Dedifferentiated amniotic fluid mesenchymal stem cell (primary cell): ENCODE data around the gene ID1.
"Not testable (repeated sequence)": the region's sequence is repeated elsewhere in the genome, so short reads cannot be mapped to it uniquely, and the experiment has no call there.

ENCODE experiments used
- DNase-seq: peaks from one replicate; pipeline ENCODE4 v3.0.0-alpha.2; 2016; ENCODE audit errors: extremely low spot score

Gene ID1

DNA sequence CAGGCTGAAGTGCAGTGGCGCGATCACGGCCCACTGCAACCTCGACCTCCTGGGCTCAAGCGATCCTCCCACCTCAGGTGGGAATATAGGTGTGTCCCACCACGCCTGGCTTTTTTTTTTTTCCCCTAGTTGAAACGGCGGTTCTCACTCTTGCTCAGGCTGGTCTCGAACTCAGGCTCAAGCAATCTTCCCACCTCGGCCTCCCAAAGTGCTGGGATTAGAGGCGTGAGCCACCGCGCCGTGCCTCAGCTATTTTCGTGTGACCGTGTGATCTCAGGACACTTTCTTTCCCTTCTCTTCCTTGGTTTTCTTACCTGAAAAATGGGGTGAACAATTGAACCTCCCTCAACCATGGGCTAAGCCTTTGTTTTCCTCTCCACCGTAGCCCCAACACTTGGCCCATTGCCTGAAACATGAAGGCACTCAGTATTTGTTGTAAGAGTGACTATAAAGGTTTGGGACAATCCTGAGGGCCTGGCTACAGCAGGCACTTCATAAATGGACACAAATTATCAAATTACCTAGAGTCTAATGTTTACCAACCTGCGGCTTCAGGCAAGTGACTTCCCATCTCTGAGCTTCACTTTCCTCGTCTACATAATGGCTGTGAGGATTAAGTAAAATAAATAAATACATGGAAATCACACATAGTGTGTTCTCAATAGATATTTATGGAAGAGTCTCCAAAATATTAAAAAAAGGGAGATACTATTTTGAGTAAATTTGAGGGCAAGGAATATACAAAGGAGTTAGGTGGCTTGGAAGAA lies 31.4 kb upstream of the ID1 start:
- no peak for DNase-seq

DNA sequence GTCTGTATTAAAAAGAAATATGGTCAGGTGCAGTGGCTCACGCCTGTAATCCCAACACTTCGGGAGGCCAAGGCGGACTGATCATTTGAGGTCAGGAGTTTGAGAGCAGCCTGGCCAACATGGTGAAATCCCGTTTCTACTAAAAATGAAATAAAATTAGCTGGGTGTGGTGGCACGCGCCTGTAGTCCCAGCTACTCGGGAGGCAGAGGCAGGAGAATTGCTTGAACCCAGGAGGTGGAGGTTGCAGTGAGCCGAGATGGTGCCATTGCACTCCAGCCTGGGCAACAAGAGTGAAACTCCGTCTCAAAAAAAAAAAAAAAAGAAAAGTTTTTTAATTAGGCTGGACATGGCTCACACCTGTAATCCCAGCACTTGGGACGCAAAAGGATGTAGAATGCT lies 30.1 kb upstream of the ID1 start:
- DNase-seq = not testable (repeated sequence)

DNA sequence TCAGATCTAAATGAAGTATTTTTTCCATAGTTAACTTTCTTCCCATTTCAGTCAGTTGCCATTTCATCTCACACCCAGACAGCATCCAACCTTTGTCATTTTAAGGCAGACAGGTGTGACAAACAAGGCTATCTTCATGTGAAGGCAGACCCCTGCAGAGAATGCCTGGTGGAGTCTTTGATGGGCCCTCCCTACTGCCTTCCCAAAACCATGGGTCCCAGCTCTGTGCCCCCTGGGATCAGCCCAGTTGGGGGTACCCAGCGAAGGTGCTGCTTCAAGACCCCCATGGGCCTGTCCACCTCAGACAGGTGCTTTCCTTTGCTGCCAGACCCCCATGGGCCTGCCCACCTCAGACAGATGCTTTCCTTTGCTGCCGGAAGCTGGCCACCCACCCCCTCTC lies 28.3 kb upstream of the ID1 start:
- DNase-seq = no peak

DNA sequence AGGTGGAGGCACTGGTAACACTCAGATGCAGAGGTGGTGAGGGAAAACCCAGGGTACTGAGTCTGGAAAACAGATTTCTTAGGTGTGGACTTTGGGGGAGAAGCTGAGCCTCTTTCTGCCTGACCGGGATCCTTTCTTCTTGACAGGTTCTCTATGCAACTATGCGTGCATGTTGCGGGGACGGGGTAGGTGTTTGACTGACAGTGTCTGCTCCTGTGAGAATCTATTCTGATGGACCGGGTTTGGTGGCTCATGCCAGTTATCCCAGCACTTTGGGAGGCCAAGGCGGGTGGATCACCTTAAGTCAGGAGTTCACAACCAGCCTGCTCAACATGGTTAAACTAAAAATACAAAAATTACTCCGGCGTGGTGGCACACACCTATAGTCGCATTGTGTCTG lies 27.9 kb upstream of the ID1 start:
- no peak for DNase-seq

DNA sequence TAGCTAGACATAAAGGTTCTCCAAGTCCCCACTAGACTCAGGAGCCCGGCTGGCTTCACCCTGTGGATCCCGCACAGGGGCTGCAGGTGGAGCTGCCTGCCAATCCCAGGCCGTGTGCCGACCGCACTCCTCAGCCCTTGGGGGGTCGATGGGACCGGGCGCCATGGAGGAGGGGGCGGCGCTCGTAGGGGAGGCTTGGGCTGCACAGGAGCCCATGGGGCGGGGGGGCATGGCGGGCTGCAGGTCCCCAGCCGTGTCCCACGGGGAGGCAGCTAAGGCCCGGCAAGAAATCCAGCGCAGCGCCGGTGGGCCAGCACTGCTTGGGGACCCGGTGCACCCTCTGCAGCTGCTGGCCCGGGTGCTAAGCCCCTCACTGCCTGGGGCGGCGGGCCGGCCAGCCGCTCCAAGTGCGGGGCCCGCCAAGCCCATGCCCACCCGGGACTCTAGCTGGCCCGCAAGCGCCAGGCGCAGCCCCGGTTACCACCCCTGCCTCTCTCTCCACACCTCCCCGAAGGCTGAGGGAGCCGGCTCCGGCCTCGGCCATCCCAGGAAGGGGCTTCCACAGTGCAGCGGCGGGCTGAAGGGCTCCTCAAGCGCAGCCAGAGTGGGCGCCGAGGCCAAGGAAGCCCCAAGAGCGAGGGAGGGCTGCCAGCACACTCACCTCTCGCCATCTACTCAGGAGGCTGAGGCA lies 26.5 kb upstream of the ID1 start:
- DNase-seq = no peak

DNA sequence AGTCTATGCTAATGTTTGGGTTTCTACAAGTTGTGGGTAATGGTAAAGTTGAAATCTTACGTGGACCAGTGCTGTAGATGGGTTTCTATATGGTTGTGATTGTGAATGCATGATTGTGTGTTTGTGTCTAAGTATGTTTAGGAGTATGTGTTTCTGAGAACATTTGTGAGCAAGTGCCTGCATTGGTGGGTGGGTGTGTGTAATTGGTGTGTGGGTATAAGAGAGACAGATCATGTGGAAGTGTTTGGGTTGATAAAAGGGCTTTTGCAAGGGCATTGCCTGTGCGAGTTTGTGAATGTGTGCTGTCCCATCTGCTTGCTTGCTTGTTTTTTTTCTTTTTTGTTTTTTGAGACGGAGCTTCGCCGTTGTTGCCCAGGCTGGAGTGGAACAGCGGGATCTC lies 25.8 kb upstream of the ID1 start:
- no peak for DNase-seq

DNA sequence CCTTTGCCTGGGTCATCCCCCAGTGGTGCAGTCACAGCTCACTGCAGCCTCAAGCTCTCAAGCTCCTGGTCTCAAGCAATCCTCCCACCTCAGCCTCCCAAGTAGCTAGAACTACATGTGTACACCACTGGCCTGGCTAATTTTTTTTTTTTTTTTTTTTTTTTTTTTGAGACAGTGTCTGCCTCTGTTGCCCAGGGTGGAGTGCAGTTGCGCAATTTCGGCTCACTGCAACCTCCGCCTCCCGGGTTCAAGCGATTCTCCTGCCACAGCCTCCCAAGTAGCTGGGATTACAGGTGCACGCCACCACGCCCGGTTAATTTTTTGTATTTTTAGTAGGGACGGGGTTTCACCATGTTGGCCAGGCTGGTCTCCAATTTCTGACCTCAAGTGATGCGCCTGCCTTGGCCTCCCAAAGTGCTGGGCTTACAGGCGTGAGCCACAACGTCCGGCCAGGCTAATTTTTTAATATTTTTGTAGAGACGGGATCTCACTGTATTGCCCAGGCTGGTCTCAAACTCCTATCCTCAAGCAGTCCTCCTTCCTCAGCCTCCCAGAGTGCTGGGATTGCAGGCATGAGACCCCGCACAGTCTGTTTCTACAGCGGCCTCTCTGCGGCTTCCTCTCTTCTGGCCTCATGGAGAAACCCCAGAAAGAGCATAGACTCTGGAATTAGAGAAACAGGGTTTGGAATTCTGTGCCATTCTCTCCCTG lies 25.0 kb upstream of the ID1 start:
- not testable (repeated sequence) for DNase-seq

DNA sequence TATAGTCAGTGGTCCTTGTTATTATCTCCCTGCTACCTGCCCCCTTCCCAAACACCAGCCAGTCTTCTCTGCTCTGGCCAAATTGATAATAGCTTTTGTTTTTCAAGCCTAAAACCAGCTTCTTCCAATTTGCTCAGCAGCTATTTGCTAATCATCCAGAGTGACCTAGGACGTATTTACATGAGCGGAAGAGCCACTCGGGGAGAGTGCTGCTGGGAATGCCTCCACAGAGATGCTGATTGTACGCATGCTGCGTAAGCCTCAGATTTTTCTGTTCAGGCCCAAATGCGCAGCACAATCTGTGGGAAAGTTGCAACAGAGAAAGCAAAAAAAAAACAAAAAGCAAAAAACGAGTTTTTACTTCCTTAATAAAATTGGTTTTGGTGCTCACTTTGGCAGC lies 24.4 kb upstream of the ID1 start:
- DNase-seq = no peak

DNA sequence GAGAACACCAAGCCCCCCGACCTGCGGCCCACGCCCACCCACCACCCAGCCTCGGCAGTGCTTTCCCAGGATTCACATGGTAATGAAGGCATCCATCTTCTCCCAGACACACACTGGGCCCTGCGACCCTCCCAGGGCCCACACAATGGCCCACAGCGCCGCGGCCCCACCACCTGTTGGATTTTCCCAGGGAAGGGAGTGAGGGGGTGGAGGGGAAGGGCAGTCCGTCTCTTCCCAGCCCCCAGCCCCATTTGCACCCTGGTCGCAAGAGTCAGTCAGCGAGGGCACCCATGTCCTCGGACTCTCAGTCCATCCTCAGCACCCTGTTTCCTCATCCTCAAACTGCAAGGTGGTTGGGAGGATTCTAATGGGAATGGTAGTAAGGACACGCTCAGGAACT lies 23.7 kb upstream of the ID1 start:
- DNase-seq = no peak

DNA sequence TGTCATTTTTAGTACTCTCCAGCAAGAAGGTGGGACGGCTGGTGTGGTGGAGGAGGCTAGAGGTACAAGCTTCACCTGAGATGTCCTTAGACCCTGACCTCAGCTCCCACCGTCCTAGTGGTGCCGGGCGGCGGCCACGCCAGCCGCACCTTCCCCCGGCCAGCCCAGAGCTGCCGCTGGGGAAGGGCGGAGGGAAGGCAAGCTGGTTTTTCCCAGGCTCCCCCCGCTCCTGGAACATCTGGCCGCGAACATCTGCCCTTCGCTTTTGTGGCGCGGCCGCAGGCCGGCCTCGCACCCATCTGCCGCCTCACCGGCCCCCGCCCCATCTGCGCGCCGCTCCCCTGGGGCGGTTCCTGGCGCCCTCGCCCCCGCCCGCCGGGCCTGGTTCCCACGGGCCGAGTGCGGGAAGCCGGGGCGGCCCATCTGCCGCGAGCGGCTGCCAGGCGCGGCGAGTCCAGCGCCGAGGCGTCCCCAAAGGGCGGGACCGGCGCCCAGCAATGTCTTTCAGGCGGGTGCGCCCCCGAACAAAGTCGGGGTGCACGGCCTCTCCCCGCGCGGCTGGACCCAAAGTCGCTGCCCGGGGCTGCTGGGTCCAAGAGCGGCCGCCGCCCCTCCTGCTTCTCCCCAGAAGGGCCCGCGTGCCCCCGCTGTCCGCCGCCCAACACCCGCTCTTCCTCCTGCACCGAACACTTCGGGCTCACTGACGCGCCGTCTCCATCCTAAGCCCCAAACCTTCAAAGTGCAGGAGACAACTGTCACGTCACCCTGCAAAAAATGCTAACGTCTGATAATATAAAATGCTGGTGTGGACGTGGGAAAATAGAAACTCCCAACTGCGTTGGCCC lies 17.3 kb upstream of the ID1 start:
- DNase-seq = no peak

DNA sequence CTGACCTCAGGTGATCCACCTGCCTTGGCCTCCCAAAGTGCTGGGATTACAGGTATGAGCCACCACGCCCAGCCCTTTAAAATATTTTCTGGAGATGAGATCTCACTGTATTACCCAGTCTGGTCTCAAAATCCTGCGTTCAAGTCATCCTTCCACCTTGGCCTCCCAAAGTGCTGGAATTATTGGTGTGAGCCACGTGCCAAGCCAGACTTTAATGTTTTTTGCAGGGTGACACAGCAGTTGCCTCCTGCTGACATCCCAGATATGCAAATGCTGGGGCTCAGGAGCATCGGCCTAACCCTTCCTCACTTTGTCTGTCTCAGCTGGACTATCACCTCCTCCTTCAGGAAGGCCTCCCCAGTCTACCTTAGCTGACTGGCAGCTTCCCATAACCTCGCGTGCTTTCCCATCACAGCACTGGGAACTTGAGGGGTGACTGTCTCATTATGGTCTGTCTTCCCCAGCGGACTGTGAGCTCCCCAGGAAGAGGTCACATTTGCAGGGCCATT lies 14.3 kb upstream of the ID1 start:
- DNase-seq = no peak

DNA sequence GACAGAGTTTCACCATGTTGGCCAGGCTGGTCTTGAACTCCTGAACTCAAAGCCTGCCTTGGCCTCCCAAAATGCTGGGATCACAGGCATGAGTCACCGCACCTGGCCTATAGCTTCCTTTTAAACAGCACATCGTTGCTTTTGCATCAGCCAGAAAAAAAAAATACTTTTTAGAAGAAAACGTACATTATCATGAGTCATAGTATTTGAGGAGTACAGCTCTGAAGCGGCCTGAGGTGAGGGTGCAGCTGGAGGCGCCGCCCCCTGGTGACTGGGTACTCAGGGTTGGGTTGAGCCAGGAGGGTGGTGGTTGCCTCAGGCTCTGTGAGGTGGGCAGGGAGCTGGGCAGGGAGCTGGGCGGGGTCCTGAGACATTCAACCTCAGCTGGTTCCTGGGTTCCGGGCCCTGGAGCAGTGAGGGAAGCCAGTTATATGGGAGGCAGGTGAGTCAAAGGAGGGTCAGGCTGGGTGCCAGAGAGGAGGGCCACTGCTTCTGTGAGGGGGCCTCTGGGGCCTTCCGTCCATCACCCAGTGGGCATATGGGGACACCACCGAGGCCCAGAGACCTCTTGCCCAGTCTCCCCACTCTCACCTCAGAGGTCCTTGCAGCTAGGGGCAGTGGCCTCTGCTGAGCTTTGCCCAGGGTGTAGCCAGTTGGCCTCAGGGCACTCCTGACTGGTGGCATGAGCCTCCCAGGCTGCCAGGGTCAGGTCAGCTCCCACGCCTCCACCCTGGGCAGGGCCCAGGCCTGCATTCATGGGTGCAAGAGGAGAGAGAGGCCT lies 11.7 kb upstream of the ID1 start:
- DNase-seq = peak; percentile 43

DNA sequence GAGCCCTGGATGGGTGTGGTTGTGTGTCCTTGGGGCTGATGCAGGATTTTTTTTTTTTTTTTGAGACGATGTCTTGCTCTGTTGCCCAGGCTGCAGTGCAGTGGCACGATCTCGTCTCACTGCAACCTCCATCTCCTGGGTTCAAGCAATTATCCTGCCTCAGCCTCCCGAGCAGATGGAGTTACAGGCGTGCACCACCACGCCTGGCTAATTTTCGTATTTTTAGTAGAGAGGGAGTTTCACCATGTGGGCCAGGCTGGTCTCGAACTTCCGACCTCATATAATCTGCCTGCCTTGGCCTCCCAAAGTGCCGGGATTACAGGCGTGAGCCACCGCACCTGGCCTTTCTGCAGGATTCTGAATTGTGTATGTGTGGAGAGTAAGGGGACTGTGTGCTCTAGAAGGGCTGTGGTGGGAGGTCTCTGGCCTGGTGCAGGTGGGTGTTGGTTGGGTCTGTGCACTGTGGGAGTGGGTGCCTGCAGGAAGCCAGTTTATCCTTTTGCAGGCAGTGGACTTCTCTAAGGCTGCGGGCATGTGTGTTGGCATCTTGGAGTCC lies 11.0 kb upstream of the ID1 start:
- no peak for DNase-seq

DNA sequence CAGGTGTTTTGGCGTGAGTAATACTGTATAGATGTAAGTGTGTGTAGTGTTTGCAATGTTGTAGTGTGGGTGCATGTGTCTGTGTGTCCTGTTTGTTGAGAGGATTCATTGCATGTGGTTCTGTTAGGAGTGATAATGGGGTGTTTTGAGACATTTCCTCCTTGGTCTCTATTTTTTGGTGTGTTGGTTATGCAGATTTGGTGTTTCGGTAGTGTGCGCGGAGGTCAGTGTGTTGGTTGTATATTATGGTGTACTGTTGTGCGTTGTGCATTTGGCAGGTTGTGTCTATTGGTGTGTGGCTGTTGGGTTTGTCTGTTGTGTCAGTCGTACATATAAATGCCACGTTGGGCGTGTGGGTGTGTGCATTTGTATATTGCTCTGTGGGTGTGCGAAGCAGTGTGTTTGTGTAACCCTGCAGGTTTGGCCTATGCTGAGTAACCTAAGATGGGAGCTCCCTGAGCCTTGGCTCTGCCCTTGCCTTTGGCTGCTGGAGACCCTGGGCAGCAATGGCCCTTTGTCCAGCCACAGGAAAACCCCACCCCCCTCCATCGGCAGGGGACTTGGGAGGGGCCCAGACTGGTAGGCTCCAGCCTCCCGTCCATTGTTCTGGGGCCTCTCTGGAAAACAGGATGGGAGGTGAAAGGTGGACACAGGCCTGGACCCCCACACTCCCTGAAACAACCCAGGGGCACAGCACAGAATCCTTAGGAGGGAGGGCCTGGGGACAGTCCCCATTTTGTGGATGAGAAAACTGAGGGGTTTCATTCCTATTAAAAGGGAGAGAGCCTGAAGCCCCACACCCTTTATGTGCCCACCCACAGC lies 10.3 kb upstream of the ID1 start:
- DNase-seq = no peak

DNA sequence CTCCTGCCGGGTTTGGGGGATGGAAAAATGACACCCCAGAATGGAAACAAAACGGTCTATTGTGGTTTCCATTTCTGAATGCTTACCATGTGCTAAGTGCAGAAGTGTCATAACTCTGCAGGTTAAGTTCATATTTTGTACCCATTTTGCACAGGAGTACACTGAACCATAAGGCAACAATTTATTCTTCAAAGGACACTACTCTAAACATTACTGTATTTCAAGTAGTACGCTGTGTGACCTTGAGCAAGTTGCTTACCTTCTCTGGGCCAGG lies 9.8 kb upstream of the ID1 start:
- DNase-seq = no peak

DNA sequence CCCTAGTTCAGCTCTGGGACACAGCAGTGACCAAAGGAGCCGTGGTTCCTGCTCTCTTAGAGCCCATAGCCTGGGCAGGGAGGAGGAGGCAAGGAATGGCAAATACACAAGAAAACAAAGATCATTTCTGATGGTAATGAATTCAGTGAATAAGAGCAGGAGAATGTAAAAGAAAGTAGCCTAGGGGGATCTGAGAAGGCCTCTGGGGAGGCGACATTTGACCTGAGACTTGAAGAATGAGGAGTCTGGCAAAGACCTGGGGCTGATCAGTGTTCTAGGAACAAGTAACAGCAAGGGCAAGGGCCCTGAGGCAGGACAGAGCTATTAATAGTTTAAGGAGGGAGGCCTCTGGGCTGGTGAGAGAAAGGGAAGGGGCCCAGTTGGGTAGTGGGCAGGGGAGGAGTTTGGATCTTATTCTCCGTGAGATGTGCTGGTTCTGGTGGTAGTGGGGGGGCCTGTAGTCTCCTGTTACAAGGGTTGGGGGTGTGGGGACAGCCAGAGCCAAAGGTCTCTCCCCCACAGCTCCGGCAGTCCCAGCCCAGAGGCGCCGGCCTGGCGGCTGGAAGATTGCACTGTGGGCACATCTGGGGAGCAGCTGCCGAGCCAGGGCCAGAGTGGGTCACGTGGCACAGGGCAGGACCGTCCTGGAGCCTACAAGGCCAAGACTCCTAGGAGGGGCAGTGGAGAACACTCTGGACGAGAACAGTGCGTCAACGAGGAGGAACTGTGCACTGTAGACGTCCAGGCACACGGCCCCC lies 9.3 kb upstream of the ID1 start:
- DNase-seq = peak; percentile 91

DNA sequence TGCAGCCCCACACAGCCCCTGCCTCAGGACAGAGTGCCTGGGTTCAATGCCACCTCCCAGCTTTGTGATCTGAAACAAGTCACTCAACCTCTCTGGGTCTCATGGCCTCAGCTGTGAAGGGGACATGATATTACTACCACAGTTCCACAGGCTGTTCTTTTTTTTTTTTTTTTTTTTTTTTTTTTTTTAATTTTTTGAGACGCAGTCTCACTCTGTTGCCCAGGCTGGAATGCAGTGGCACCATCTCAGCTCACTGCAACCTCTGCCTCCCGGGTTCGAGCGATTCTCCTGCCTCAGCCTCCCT lies 8.7 kb upstream of the ID1 start:
- DNase-seq = not testable (repeated sequence)

DNA sequence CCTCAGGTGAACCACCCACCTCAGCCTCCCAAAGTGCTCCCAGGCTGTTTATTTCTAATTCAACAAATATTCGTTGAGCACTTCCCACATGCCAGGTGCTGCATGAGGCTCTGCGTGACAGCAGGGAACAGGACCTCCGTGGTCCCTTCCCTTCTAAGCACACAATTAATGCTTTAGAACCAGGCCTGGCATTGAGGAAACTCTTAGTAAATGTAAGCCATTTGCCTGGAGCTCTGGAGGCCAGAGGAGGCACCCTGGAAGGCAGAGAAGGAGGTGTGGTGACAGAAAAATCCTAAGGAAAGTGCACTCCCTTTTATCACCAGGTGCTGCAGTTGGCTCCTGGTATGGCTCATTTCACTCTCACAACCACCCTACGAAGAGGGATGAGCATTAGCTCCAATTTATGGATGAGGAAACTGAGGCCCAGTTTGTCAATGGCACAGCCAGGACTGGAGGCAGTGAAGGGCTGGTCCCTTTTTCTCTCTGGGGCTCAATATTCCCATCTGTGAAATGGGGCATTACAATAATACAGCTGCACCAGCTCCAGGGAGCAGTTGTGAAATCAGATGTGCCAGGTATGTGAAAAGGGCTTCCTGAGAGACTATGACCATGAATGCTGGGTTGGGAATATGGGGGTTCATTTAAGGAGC lies 8.1 kb upstream of the ID1 start:
- DNase-seq = no peak

DNA sequence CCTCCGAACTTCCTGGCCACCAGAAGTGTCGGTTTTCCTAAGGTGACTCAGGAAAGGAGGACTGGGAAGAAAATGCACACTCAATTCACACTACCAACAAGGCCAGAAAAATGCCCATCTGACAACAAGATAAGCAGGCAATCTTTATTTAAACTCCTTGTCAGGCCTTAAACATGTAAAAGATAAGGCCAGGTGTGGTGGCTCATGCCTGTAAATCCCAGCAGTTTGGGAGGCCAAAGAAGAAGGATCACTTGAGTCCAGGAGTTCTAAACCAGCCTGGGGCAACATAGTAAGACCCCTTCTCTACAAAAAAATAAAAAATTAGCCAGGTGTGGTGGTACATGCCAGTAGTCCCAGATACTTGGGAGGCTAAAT lies 7.6 kb upstream of the ID1 start:
- DNase-seq = no peak
